Stimulated activated naive CD8-positive, alpha-beta T cell treated with anti-CD3 and anti-CD28 coated beads, Interleukin-15, amount 100 ng/mL, for 72 hours (primary cell): ENCODE data around the gene COL25A1.

Experiments used
- ATAC-seq: fragments of 150-1000 bp; cut with Tn5 transposase; 2 replicates; pipeline ENCODE4 v1.10.0; 2021; ENCODE audit warnings: mild to moderate bottlenecking, moderate library complexity
- DNase-seq, 2 donors: peaks; one replicate each; pipeline ENCODE4 v3.0.0; 2021 to 2022
- H3K27ac Mint-ChIP-seq, 2 donors: one replicate each; pipeline ENCODE4 v1.8.0; 2022; ENCODE audit warnings: mild to moderate bottlenecking in 2 of 2, mixed read lengths in 2 of 2, moderate library complexity in 2 of 2
- H3K27me3 Mint-ChIP-seq: one replicate; pipeline ENCODE4 v1.8.0; 2022; ENCODE audit warnings: mixed read lengths
- H3K4me1 Mint-ChIP-seq: one replicate; pipeline ENCODE4 v1.8.0; 2022; ENCODE audit warnings: mild to moderate bottlenecking, mixed read lengths
- H3K4me3 Mint-ChIP-seq, 2 donors: one replicate each; pipeline ENCODE4 v1.8.0; 2022; ENCODE audit warnings: mild to moderate bottlenecking in 2 of 2, mixed read lengths in 2 of 2, moderate library complexity in 1 of 2
- H3K9me3 Mint-ChIP-seq, 2 donors: one replicate each; pipeline ENCODE4 v1.8.0; 2022; ENCODE audit warnings: mixed read lengths in 2 of 2

COL25A1 gene

DNA sequence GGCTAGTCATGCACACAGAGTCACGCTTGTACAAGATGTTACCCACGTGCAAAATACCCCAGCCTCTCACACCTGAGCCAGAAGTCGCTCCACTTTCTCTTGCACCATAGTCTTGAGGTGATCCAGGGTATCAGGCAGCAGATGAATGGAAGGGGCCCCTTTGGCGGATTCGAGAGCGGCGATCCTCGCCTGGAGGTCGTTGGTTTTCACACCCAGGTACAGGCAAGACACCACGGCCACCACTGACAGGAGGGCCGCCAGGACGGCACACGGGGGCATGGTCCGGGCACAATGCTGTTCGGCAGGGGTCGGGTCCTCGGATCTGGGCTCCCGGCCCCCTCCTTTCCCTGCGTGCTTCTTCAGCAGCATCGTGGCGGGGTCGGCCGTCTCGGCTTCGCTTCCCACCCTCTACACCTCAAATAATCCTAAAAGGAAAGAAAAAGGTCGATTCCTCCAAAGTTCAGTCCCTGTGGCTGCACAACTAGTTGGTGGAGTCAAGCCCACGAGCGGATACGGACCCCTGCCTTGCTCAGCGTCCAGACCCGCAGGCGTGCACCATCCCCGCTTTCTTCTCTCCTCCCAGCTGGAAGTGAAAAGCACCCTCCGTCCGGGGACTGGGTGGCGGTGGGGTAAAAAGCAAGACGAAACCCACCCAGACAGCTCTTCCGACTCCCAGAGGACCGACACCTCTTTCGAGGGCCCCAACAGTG, 652 bp downstream of the COL25A1 start:
- H3K27ac Mint-ChIP-seq: no peak overlapping the region
- peak overlapping the region; percentile 61 to 82 for H3K4me3 Mint-ChIP-seq
- ATAC-seq: peak; percentile 41
- DNase-seq: no peak
- H3K4me1 Mint-ChIP-seq: peaks cover 18% of the 10 kb centered on the region
- no peaks in the 10 kb centered on the region for H3K9me3 Mint-ChIP-seq
- H3K27me3 Mint-ChIP-seq: peaks cover 73% of the 10 kb centered on the region

DNA sequence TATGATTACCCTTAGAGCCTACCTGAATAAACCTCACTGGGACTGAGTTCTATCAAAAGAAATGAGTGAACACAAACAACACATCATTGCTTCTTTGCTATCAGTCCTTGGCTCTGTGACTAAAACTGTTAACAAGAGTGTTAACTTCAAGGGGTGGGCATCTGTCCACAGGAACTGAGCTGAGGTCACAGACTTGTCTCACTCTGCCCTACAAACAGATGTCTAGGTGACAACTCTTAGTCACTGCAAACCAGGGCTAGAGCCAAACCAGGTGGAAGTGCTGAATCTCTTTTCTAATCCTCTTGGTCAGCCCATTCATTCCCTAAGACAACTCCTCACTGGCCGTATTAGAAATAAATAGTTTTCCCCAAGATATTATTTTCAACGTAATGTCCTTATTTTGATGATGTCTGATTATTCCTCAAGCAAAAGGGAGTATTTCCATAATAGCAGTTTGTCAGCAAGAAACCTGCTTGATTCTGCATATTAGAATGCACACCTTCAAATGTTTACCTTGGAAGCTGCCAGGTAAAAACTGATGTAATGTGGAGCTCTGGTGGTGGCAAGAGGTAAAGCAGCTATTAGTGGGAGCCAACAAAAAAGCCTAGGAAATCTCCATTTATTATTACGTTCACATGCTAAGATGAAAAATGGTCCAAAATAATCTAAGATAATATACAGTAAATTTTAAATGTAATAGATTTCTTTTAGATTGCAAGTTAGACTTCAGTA, 4.0 kb downstream of the COL25A1 start:
- peaks cover 51% of the 10 kb centered on the region for H3K27me3 Mint-ChIP-seq
- no peaks in the 10 kb centered on the region for H3K9me3 Mint-ChIP-seq
- no peak overlapping the region for H3K4me3 Mint-ChIP-seq
- DNase-seq (no peak), ATAC-seq (peak; percentile 53)
- peaks cover 18% of the 10 kb centered on the region for H3K4me1 Mint-ChIP-seq
- no peak overlapping the region for H3K27ac Mint-ChIP-seq

DNA sequence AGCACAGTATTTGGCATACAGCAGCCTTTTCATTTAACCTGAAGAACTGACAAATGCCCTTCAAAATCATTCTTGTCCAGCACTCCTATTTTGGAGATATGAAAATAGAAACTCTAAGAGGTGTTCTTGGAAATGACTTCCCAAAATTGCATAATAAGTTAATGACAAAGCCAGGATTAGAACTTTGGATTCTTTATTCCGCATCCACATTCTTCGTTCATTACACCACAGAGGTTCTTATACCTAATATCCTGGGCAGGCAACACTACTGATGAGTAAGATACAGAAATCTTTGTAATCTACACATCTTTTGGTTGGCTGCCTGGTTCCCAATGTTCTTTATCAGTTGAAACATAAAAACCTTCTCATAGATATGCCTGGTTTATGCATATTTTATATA, 5.9 kb downstream of the COL25A1 start:
- DNase-seq (no peak), ATAC-seq (no peak)
- H3K27me3 Mint-ChIP-seq: peaks cover 44% of the 10 kb centered on the region
- no peaks in the 10 kb centered on the region for H3K9me3 Mint-ChIP-seq
- H3K27ac Mint-ChIP-seq: no peak overlapping the region
- H3K4me1 Mint-ChIP-seq: peaks cover 2% of the 10 kb centered on the region
- H3K4me3 Mint-ChIP-seq: no peak overlapping the region

- Mint-ChIP-seq H3K4me1 (no peaks in the 10 kb centered on the region), H3K4me3 (no peak overlapping the region), H3K27me3 (peaks cover 30% of the 10 kb centered on the region), H3K9me3 (no peaks in the 10 kb centered on the region), H3K27ac (no peak overlapping the region)
- no peak for DNase-seq
- no peak for ATAC-seq
Measured at GRCh38 chr4:109295081-109295480, 7.4 kb downstream of the COL25A1 start.

GRCh38 chr4:109294468-109295020, 7.9 kb downstream of the COL25A1 start:
- no peak for DNase-seq
- Mint-ChIP-seq H3K27me3 (peaks cover 24% of the 10 kb centered on the region), H3K4me3 (no peak overlapping the region), H3K9me3 (no peaks in the 10 kb centered on the region), H3K27ac (no peak overlapping the region), H3K4me1 (no peaks in the 10 kb centered on the region)
- ATAC-seq: no peak

- Mint-ChIP-seq H3K4me3 (no peak overlapping the region), H3K27ac (no peak overlapping the region), H3K27me3 (peaks cover 22% of the 10 kb centered on the region), H3K9me3 (no peaks in the 10 kb centered on the region), H3K4me1 (no peaks in the 10 kb centered on the region)
- peak; percentile 79 for ATAC-seq
- peak in 1 of 2 donors; percentile 26 for DNase-seq
Measured at GRCh38 chr4:109294006-109294405, 8.5 kb downstream of the COL25A1 start.

GRCh38 chr4:109291707-109292238, 10.7 kb downstream of the COL25A1 start:
- H3K9me3 Mint-ChIP-seq: no peaks in the 10 kb centered on the region
- H3K27ac Mint-ChIP-seq: no peak overlapping the region
- no peak for DNase-seq
- no peak for ATAC-seq
- no peak overlapping the region for H3K4me3 Mint-ChIP-seq
- H3K4me1 Mint-ChIP-seq: no peaks in the 10 kb centered on the region
- H3K27me3 Mint-ChIP-seq: peaks cover 12% of the 10 kb centered on the region

DNA sequence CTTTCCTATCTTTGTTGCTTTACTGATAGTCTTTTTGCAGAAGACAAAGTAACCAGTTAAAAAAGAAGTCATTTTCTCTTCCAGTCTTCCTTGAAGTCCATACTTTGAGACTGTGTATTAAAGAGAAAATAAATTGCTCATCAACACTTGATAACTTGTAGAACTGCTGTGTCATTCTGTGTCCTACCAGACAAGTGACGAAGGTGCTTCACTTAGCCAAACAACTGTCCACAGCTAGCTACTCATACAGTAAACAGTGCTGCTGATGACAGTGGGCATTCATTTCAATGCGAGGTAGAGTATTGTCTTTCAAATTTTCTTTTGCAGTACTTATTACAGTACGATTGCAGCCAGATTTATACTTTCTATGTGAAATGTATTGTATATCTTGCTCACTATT, 11.5 kb downstream of the COL25A1 start:
- Mint-ChIP-seq H3K4me1 (no peaks in the 10 kb centered on the region), H3K27me3 (peaks cover 12% of the 10 kb centered on the region), H3K4me3 (no peak overlapping the region), H3K9me3 (no peaks in the 10 kb centered on the region), H3K27ac (no peak overlapping the region)
- ATAC-seq: no peak
- DNase-seq: no peak

DNA sequence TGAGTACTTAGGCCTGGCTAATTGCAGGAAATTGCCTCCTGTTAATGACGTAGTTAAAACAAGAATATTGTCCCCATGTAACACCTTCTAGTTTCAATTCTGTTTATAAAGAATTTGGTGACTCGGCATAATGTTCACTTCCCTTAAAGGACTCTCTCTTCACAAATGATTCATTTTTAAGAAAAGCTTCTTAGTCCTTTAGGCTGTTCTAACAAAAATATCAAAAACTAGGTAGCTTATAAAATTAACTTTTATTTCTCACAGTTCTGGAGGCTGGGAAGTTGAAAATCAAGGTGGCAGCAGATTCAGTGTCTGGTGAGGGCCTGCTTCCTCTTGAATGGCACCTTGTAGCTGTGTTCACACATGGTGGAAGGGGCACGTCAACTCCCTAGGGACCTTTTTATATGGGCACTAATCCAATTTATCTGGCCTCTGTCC, 23.8 kb downstream of the COL25A1 start:
- ATAC-seq: peak; percentile 63
- no peak for DNase-seq
- peaks cover 20% of the 10 kb centered on the region for H3K4me1 Mint-ChIP-seq
- peaks cover 16% of the 10 kb centered on the region for H3K27me3 Mint-ChIP-seq
- no peaks in the 10 kb centered on the region for H3K9me3 Mint-ChIP-seq
- H3K4me3 Mint-ChIP-seq: no peak overlapping the region
- H3K27ac Mint-ChIP-seq: no peak overlapping the region

DNA sequence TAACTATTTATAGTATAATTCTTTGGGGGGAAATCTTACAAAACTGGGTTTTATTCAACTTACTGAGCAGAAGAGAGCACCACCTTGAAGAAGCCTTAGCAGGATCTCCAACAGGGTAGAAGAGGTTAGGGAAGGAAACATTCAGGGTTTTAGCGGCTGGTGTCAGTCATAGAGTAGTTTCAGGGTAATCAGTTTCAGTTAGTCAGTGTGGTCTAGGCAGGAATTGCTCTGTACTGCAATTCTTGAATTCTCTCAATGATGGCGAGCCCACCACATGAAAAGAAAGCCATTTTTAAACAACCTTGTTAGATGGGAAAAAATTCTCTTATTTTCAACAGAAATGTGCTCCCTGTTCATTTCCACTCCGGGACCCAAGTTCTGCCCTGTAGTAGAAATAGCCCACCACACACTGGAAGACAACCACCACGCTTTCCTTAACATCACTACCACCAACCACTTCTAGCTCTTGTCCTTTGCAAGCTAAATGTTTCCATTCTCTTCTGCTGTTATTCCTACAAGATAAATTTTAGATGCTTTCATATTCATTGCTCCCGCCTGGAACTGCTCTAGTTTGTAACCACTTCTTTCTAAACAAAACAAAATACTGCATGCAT, 25.9 kb downstream of the COL25A1 start:
- ATAC-seq (peak; percentile 100), DNase-seq (peak; percentile 17 to 42)
- Mint-ChIP-seq H3K27ac (peak overlapping the region in 1 of 2 donors; percentile 60), H3K4me3 (no peak overlapping the region), H3K27me3 (peaks cover 24% of the 10 kb centered on the region), H3K4me1 (peaks cover 20% of the 10 kb centered on the region), H3K9me3 (no peaks in the 10 kb centered on the region)

GRCh38 chr4:109275066-109275745, 27.3 kb downstream of the COL25A1 start:
- DNase-seq (no peak), ATAC-seq (no peak)
- H3K9me3 Mint-ChIP-seq: no peaks in the 10 kb centered on the region
- peaks cover 20% of the 10 kb centered on the region for H3K4me1 Mint-ChIP-seq
- peaks cover 22% of the 10 kb centered on the region for H3K27me3 Mint-ChIP-seq
- no peak overlapping the region for H3K4me3 Mint-ChIP-seq
- H3K27ac Mint-ChIP-seq: no peak overlapping the region

GRCh38 chr4:109266891-109267290, 35.6 kb downstream of the COL25A1 start:
- ATAC-seq: no peak
- no peak overlapping the region for H3K4me3 Mint-ChIP-seq

DNA sequence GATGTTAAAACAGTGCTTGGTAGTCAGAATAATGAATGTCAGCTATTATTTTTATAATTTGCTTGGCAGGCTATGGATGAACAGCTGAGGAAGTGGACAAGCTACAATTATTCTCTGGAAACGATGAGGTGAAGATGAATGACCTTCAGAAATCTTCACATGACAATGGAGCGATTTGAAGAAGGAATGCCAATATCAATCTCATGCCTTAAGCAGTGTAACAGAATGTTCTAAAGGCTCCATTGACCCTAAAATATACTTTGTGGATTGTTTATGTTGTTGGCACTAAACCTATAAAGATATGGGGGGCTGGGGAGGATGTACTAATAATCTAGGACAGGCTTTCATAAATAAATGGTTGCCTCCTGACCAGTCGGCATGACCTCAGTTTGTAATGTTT, 36.2 kb downstream of the COL25A1 start:
- no peak for ATAC-seq
- H3K4me1 Mint-ChIP-seq: no peaks in the 10 kb centered on the region
- H3K9me3 Mint-ChIP-seq: no peaks in the 10 kb centered on the region
- no peak overlapping the region for H3K27ac Mint-ChIP-seq
- H3K4me3 Mint-ChIP-seq: no peak overlapping the region
- peaks cover 18% of the 10 kb centered on the region for H3K27me3 Mint-ChIP-seq
- no peak for DNase-seq

More at GRCh38 chr4:109266891-109267290, 35.6 kb downstream of the COL25A1 start:
- Mint-ChIP-seq H3K27me3 (peaks cover 18% of the 10 kb centered on the region), H3K27ac (no peak overlapping the region), H3K4me1 (no peaks in the 10 kb centered on the region), H3K9me3 (no peaks in the 10 kb centered on the region)
- DNase-seq: no peak

GRCh38 chr4:109263721-109264120, 38.7 kb downstream of the COL25A1 start:
- no peak overlapping the region for H3K27ac Mint-ChIP-seq
- H3K4me1 Mint-ChIP-seq: no peaks in the 10 kb centered on the region
- DNase-seq (no peak), ATAC-seq (no peak)
- H3K4me3 Mint-ChIP-seq: no peak overlapping the region
- peaks cover 18% of the 10 kb centered on the region for H3K27me3 Mint-ChIP-seq
- H3K9me3 Mint-ChIP-seq: no peaks in the 10 kb centered on the region

GRCh38 chr4:109256818-109257217, 45.6 kb downstream of the COL25A1 start:
- peaks cover 9% of the 10 kb centered on the region for H3K27me3 Mint-ChIP-seq
- no peak overlapping the region for H3K27ac Mint-ChIP-seq
- ATAC-seq: no peak
- no peak for DNase-seq
- no peaks in the 10 kb centered on the region for H3K4me1 Mint-ChIP-seq
- no peak overlapping the region for H3K4me3 Mint-ChIP-seq
- H3K9me3 Mint-ChIP-seq: no peaks in the 10 kb centered on the region
